Prostate gland (tissue), 2 donors: Measurements from ENCODE around the gene EHD1. TPM values are rescaled to one million over a fixed set of nuclear protein-coding genes. Genes with fewer than 3 reads are reported as not detected.
A peak's percentile ranks its signal among the peaks of the same experiment; 100 is the strongest.

Experiments used
- DNase-seq: peaks from one replicate; pipeline ENCODE4 v3.0.0-alpha.2; 2019; ENCODE audit warnings: low spot score
- H3K27ac ChIP-seq, 2 donors: fragments of 200-600 bp; sonication (generic); 2 replicates each; pipeline ENCODE4 v1.5.1; 2017 to 2019
- H3K27me3 ChIP-seq: fragments of 200-600 bp; sonication (generic); replicated peaks from 2 replicates; pipeline ENCODE4 v1.5.1; 2019; ENCODE audit not compliant: insufficient read depth
- H3K36me3 ChIP-seq, 2 donors: fragments of 200-600 bp; sonication (generic); 1 replicate in 1 of 2; 2 replicates in 1 of 2; pipeline versions ENCODE4 v1.5.1 to v1.8.1; 2017 to 2019
- H3K4me1 ChIP-seq: fragments of 200-600 bp; sonication (generic); replicated peaks from 2 replicates; pipeline ENCODE4 v1.5.1; 2019
- H3K4me3 ChIP-seq, 2 donors: fragments of 200-600 bp; sonication (generic); 2 replicates each; pipeline ENCODE4 v1.5.1; 2017 to 2019
- H3K9me3 ChIP-seq: fragments of 200-600 bp; sonication (generic); 2 replicates; pipeline ENCODE4 v1.5.1; 2017
- POLR2A ChIP-seq: fragments of 450-650 bp; IDR thresholded peaks from one replicate; pipeline ENCODE4 v1.6.1; 2016; ENCODE audit warnings: antibody characterized with exemption, mild to moderate bottlenecking
- POLR2AphosphoS5 ChIP-seq: sonication (generic); formaldehyde crosslinking; IDR thresholded peaks from one replicate; pipeline ENCODE4 v1.6.1; 2017; ENCODE audit warnings: antibody characterized with exemption
- WGBS: methylation state at CpG from one replicate; pipeline ENCODE4 v1.1.5; 2018; 5-methylcytosine and 5-hydroxymethylcytosine counted together
- intact Hi-C: fragments of 100-400 bp; cut with DNase I; formaldehyde crosslinking; loops from one replicate; pipeline ENCODE4 v1.14.2; 2022
- total RNA-seq, 2 donors: library from RNA; depleted of rRNA; stranded (reverse); fragments of >200 nt; gene quantifications; one replicate each; pipeline ENCODE4 v1.1.0, GENCODE V29; 2016
- TF ChIP-seq, protein P1 (sequence below), 4 experiments: fragments of 200-600 bp in 2 of 4; fragments of 450-650 bp in 2 of 4; sonication (generic) in 2 of 4; IDR thresholded peaks; 1 replicate in 3 of 4; 2 replicates in 1 of 4; pipeline ENCODE4 v1.5.1; 2016 to 2019; ENCODE audit warnings: antibody characterized with exemption in 4 of 4, mild to moderate bottlenecking in 2 of 4, moderate library complexity in 2 of 4

Gene EHD1
- total RNA-seq, 2 donors from 2014 or later = 38.8 to 104 TPM

- H3K4me1 ChIP-seq = peaks cover 3% of the 10 kb centered on the region
- 82% methylated on average over 27 of the region's 29 CpGs for WGBS
- intact Hi-C loops = no loop called here
Observed at GRCh38 chr11:64874308-64875240, 3.8 kb downstream of the EHD1 start.

GRCh38 chr11:64872790-64873488 lies 5.5 kb downstream of the EHD1 start:
- Histone ChIP-seq H3K9me3 (no peaks in the 10 kb centered on the region), H3K36me3 (no peaks in the 10 kb centered on the region), H3K27me3 (no peaks in the 10 kb centered on the region), H3K4me3 (no peak overlapping the region), H3K4me1 (peaks cover 3% of the 10 kb centered on the region), H3K27ac (no peak overlapping the region)
- intact Hi-C loops = no loop called here
- 78% methylated on average over 8 of the region's 8 CpGs for WGBS
- TF ChIP-seq, protein P1, sequence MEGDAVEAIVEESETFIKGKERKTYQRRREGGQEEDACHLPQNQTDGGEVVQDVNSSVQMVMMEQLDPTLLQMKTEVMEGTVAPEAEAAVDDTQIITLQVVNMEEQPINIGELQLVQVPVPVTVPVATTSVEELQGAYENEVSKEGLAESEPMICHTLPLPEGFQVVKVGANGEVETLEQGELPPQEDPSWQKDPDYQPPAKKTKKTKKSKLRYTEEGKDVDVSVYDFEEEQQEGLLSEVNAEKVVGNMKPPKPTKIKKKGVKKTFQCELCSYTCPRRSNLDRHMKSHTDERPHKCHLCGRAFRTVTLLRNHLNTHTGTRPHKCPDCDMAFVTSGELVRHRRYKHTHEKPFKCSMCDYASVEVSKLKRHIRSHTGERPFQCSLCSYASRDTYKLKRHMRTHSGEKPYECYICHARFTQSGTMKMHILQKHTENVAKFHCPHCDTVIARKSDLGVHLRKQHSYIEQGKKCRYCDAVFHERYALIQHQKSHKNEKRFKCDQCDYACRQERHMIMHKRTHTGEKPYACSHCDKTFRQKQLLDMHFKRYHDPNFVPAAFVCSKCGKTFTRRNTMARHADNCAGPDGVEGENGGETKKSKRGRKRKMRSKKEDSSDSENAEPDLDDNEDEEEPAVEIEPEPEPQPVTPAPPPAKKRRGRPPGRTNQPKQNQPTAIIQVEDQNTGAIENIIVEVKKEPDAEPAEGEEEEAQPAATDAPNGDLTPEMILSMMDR (IDR thresholded peaks at IDR 0.05) = no peak
- TF ChIP-seq POLR2AphosphoS5 (no peak), POLR2A (no peak)
- no peak for DNase-seq

More at GRCh38 chr11:64874308-64875240, 3.8 kb downstream of the EHD1 start:
- no peak overlapping the region for H3K27ac ChIP-seq
- no peaks in the 10 kb centered on the region for H3K27me3 ChIP-seq
- H3K36me3 ChIP-seq = no peaks in the 10 kb centered on the region
- TF ChIP-seq POLR2AphosphoS5 (no peak), POLR2A (no peak)
- TF ChIP-seq, protein P1 (IDR thresholded peaks at IDR 0.05) = no peak
- DNase-seq = no peak
- H3K4me3 ChIP-seq = no peak overlapping the region
- H3K9me3 ChIP-seq = no peaks in the 10 kb centered on the region

- 74% methylated on average over 3 of the region's 3 CpGs for WGBS
Observed at GRCh38 chr11:64871492-64871891, 6.9 kb downstream of the EHD1 start.

GRCh38 chr11:64870893-64871466 lies 7.4 kb downstream of the EHD1 start:
- no peaks in the 10 kb centered on the region for H3K27me3 ChIP-seq
- WGBS = 69% methylated on average over 20 of the region's 20 CpGs
- no peak overlapping the region for H3K4me3 ChIP-seq
- H3K27ac ChIP-seq = peak overlapping the region; percentile 52 to 57
- intact Hi-C loops = no loop called here
- TF ChIP-seq, protein P1 (IDR thresholded peaks at IDR 0.05) = no peak
- no peak for TF ChIP-seq POLR2A
- TF ChIP-seq POLR2AphosphoS5 = no peak
- H3K4me1 ChIP-seq = no peaks in the 10 kb centered on the region
- DNase-seq = no peak
- no peaks in the 10 kb centered on the region for H3K36me3 ChIP-seq
- H3K9me3 ChIP-seq = no peaks in the 10 kb centered on the region

More at GRCh38 chr11:64871492-64871891, 6.9 kb downstream of the EHD1 start:
- H3K4me1 ChIP-seq = no peaks in the 10 kb centered on the region
- H3K9me3 ChIP-seq = no peaks in the 10 kb centered on the region
- no peaks in the 10 kb centered on the region for H3K27me3 ChIP-seq
- H3K36me3 ChIP-seq = no peaks in the 10 kb centered on the region
- H3K4me3 ChIP-seq = no peak overlapping the region
- TF ChIP-seq, protein P1 (IDR thresholded peaks at IDR 0.05) = no peak
- no peak for TF ChIP-seq POLR2AphosphoS5
- no peak for TF ChIP-seq POLR2A
- no peak for DNase-seq
- intact Hi-C loops = no loop called here
- H3K27ac ChIP-seq = no peak overlapping the region
